HG02642 (cell line): ENCODE measurements around the gene UBL7.
"Not testable (repeated sequence)": the region's sequence is repeated elsewhere in the genome, so short reads cannot be mapped to it uniquely, and the experiment has no call there.

Source experiments
- ATAC-seq: cut with Tn5 transposase; IDR thresholded peaks from one replicate; pipeline ENCODE4 v1.9.1; 2021; ENCODE audit warnings: mild to moderate bottlenecking; ENCODE audit not compliant: unreplicated experiment, poor library complexity

The UBL7 gene

DNA sequence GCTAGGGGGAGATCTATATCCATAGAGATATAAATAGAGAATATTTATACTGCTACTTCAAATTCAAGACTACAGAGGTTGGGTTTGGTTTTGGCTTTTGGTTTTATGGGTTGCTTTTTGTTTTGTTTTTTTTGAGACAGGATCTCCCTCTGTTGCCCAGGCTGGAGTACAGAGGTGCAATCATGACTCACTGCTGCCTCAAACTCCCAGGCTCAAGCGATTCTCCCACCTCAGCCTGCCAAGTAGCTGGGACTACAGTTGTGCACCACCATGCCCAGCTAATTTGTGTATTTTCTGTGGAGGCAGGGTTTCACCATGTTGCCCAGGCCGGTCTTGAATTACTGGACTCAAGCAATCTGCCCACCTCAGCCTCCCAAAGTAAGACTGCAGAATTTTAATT lies 3.9 kb upstream of the UBL7 start:
- no peak for ATAC-seq

DNA sequence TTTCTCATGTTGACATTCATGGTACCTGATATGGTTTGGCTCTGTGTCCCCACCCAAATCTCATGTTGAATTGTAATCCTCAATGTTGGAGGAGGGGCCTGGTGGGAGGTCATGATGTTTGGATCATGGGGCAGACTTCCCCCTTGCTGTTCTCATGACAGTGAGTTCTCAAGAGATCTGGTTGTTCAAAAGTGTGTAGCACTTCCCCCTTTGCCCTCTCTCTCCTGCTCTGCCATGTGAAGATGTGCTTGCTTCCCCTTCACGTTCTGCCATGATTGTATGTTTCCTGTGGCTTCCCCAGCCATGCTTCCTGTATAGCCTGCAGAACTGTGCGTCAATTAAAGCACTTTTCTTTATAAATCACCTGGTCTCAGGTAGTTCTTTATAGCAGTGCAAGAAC lies 3.3 kb upstream of the UBL7 start:
- ATAC-seq = no peak

DNA sequence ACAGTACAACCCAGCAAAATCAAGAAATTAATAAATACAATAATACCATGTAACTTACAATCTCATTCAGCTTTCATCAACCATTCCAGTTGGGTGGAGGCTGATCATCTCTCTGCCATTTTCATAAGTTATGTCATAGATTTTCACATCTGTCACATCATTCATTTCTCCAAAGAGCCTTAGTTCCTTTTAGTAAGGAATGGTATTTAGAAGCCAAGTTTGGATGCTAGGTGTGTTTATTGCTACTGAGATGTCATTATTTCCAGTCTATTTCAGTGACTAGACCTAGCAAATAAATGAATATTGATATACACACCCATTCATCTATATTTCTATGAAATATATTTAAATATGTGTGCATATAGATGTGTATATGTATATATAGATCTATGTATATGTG lies 2.7 kb upstream of the UBL7 start:
- ATAC-seq = no peak

DNA sequence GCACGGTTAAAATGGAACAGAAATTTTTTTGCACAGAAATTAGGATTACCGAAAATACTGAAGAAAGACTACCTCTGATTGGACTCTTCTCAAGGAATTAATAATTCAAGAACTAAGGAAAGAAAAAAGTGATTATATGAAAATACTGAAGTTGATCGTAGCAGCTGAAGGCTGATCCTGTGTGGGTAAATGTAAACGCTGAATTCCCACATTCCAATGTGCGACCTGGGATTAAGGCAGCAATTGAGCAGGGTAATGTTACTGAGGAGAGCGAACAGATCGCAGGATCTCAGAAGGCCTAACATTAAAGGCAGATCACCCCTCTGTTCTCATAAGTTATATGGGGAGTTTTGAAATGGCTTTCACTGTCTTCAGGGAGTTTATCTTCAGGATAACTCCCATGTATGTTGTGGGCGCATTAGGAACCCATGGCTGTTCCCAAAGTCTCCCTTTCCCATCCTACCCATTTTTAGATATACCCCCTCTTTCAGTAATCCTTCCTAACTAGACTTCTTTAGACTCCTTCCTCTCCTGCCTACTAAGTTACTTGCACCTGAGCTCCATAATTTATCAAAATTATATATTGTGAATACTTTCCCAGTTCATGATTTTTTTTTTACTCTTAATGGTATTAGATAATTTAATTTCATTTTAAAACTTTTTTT lies 1.0 kb upstream of the UBL7 start:
- no peak for ATAC-seq

DNA sequence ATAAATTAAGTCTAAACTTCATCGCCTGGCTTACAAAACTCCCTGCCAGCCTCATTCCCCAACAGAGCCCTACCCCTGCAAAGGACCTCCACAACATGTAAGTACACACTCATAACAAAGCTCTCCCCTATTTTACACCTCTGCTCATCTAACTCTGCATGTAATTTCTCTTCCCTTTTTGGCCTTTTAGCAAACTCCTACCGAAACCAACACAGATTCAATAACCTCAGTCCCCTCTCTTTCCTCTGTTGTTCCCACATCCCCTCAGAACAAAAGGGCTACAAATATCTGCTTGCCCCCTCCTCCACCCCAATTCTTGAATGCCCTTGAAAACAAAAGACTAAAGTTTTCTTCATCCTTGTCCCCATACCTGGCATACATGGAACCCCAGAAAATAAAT lies 662 bp downstream of the UBL7 start:
- no peak for ATAC-seq

DNA sequence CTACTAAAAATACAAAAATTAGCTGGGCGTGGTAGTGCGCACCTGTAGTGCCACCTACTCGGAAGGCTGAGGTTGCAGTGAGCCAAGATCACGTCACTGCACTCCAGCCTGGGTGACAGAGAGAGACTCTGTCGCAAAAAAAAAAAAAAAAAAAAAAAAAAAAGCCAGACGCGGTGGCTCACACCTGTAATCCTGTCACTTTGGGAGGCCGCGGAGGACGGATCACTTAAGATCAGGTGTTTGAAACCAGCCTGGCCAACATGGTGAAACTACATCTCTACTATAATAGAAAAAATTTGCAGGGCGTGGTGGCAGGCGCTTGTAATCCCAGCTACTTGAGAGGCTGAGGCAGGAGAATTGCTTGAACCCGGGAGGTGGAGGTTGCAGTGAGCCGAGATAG lies 1.2 kb downstream of the UBL7 start:
- not testable (repeated sequence) for ATAC-seq

DNA sequence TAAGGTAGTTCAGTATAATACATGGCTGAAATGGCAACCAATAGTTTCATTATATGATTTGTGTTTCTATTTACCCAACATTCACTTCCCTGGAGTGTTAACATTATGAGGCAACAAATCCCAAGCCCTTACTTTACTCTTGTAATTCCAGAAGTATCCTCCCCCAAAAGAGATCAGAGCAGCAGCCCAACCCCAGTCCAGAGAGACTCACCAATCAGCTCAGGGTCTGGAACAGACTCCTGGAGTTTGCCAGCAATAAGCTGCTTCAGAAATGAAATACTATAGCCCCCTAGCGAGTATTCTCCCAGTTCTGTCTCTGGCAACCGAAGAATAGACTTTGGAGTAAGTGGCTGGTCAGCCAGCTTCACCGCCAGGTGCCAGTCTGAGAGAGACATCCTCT lies 2.5 kb downstream of the UBL7 start:
- ATAC-seq = no peak

DNA sequence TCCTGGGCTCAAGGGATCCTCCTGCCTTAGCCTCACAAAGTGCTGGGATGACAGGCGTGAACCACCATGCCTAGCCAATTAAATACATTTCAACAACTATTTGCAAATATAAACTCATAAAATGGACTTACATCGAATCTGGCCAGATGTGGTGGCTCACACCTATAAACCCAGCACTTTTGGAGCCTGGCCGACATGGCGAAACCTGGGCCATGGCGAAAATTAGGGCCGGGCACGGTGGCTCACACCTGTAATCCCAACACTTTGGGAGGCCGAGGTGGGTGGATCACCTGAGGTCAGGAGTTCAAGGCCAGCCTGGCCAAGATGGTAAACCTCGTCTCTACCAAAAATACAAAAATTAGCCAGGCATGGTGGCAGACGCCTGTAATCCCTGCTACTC lies 3.9 kb downstream of the UBL7 start:
- ATAC-seq = not testable (repeated sequence)

DNA sequence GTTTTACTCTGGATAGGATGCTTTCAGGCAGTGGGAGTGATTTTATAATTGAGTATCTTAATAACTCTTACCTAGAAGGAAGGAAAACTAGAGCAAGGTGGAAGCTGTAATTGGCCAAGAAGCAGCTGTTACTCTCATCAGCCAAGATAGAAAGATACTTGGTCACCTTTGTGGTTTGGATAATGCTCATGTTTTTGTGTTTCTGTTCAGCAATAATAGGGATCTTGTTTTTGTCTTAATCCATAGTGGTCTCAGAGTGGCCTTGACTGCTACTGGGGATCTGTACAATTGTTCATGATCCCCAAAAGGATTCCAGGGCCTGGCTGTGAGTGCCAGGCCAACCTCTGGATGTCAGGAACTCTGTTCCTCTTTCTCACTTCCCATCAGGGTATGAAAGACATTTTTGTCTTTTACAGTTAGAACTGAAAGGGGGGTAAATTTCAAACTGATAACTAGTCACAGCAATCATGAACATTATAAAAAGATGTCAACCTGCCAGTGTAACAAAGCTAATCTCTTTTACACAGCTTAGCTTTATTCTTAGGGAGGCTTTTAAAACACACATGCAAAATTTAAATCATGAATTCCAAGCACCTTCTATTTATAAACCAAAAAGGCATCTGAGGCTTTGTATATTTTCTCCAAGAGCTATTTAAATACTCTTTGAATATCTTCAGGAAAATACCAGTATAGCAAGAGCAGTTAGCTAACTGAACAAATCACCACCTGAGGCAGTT lies 6.0 kb downstream of the UBL7 start:
- no peak for ATAC-seq

DNA sequence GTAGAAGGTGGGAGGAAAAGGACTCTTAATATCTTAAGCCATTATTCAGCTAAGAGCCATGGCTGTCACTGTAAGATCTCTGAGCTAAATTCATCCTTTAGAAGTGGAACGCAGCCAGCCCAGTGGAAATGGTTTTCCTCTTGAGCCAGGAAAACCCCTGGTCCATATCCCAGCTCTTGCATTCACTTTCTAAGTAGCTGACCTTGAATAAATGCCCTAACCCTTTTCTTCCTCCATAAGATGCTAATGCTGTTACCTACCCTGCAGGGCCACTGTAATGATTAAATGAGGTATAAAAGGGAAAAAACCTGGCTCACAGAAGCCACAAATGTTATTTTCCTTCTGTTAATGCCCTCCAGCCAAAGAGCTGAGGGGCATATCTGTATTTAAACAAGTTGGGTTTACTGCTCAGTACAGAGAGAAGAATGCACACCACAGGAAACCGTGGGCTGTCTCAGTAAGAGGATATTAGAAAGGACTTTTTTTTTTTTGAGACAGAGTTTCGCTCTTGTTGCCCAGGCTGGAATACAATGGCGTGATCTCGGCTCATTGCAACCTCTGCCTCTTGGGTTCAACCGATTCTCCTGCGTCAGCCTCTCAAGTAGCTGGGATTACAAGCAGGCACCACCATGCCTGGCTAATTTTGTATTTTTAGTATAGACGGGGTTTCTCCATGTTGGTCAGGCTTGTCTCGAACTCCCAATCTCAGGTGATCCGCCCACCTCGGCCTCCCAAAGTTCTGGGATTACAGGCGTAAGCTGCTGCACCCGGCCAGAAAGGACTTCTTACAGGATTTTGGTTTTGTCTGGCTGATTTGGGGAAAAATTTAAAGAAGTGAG lies 6.8 kb downstream of the UBL7 start:
- no peak for ATAC-seq

DNA sequence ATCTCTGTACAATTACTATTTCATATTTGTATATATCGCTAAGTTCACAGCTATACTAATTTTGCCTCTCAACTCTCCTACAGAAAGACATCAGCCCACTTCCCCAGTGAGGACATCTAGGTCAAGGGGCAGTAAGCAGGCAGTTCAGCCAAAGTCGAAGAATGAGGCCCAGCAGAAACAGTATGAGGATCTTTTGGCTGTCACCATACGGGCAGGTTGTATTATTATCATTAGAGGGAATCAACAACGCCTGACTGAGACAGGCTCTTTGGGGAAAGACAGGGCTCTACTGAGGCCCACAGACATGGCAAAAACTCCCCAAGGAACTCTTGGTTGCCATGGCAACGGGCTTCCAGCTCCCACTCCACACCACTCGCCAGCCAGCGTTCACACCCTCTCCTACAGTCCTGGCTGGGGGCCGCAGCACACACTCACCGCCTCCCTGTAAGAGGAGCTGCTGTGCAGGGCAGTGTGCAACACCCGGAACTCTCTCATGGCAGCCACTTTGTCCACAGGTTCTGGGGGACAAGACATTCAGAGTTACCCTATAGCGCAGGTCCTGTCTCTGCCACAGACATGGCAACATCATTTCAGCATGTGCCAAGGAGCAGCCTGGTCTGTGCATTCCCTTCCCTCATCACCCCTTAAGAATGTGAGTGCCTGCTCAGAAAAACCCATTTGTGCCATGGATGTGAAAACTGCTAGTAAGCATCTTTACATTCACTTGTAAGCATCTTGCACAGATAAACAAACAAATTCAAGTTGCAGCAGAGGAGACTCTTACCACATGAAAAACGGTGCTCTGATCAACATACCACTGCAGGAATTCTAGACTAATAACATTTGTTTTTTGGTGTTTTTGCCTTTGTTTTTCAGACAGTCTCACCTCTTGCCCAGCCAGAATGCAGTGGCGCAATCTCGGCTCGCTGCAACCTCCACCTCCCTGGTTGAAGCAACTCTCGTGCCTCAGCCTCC lies 8.8 kb downstream of the UBL7 start:
- ATAC-seq = no peak

DNA sequence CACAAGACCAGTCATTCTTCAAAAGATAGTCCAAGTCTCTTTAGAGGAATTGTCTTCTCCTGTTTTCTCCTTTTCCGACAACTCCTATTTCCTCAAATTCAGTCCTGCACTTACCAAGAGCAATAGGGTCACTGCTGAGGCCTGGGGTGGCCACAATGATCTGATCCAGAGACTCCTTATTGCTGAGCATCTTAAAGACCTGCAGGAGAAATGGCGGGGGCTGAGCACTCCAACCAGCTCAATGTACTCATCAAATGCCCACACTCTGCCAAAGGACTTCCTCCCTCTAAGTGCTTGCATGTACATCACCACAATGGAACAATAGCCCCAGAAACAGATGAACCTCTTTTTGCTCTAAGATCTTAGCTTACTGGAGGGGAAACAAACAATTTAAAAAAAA lies 9.6 kb downstream of the UBL7 start:
- ATAC-seq = no peak

DNA sequence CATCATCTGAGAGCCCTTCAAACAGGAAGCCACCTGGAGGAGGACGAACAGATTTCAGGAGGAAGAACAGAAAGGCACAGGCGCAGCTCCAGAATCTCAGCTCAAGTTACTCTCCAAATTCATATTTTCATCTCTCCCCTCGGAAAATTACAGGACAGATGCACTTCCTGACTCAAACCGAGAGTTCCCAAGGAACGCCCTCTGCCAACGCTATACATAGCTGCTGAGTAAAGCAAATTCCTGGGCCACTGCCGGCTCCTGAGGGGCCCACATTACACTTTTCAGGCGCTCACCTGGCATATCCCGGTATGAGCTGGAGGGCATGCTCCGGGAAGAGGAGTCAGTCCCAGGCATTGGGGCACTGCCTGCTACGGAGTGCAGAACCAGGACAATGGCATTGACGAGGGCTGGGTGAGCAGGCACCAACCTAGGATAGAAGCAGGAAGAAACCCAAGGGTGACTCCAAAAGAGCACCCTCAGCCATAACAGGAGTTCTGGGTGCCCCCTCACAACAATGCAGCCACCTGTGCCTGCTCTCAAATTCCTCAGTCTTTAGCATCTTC lies 11.2 kb downstream of the UBL7 start:
- ATAC-seq = no peak

DNA sequence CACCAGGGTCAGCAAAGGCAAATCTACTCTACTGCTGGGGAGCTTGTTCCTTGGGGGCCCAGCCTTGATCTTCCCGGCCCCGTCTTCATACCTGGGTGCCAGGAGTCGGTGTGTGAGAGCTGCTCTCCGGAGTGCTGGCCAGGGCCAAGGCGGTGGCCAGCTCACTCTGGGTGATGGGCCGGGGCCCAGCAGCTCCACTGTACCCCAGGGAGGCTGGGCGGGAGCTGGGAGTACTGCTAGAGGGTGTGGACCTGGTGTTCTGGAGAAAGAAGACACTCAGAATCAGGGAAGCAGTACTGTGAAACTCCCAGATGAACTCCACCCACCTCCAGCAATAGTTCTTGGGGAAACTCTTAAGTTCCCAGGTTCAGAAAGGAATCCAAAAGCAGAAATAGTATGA lies 11.9 kb downstream of the UBL7 start:
- no peak for ATAC-seq

DNA sequence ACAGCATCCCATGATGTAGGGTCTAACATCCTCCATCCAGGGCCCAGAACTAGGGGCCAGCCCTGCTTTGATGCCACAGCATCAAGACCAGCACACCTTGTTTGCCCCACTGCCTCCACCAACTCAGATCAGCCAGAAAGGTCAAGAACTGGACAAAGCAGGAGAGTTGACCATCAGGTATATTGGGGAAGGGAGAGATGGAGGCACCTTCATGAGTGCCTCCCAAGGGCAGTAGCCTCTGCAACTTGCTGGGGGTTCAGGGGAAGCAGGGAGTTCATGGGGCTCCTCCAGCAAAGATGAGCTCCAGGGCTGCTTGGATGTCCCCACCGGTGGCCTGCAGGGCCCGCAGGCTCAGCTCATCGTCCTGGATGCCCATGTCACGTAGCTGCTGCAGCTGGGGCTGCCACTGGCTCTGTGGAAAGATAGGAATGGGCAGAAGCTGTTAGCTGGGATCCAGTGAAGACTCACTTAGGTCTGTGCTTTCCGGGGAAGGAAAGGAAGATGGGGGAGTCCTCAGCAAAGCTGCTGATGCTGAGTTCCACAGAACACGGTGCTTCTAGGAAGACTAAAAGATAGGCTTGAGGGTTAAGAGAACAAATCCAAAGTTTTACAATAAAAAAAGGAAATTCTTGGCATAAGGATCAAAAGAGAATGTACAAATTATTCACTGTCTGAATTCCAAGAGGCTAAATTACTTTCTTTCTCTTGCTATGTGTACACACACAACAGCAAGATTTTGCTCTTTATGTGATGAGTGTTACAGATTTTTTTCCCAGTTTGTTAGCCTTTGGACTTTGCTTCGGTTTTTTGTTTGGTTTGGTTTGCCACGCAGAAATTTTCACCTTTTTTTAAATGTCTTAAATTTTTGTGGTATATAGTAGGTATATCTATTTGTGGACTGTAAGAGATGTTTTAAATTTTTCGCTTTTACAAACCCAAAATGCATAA lies 14.9 kb downstream of the UBL7 start:
- no peak for ATAC-seq

DNA sequence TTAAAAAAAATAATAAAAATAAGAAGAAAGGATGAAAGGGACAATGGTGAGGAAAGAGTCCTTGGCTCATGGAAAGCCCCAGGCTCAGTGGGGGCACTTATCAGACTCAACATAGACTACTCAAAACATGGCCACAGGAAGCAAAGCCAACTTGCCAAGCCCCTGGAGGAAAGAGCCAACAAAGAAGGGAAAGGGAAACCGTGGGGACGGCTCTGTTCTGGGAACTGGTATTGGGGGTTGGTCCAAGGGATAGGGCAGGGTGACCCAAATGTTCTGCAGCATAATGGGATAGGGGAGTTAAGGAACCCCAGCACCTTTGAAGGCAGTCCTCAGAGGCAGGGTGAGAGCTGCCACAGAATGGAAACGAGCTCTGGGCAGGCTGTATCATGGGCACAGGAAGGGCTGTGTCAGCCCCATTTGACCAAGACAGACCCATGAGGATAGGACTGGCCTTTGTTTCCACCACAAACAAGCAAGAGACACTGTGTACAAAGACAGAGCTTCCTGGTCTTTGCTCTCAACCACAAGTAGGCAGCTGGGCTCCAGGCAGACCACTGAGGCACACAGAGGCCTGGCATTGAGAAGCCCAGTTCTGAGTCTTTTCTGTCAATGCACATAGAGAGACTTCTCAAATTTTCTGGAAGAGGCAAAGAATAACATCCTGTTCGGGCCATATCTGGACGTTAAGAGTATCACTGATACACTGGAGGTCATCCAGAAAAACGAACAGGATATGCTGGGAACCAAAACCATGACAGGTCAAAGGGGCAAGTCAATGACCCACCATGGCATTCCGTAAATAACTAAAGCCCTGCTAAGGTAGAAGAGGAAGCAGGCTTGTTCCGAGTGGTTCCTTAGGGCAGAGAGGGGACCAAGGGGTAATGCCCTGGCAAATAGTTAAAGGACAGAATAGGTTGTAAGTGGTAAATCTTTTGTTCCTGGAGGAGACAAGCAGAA lies 16.6 kb downstream of the UBL7 start:
- ATAC-seq = no peak

DNA sequence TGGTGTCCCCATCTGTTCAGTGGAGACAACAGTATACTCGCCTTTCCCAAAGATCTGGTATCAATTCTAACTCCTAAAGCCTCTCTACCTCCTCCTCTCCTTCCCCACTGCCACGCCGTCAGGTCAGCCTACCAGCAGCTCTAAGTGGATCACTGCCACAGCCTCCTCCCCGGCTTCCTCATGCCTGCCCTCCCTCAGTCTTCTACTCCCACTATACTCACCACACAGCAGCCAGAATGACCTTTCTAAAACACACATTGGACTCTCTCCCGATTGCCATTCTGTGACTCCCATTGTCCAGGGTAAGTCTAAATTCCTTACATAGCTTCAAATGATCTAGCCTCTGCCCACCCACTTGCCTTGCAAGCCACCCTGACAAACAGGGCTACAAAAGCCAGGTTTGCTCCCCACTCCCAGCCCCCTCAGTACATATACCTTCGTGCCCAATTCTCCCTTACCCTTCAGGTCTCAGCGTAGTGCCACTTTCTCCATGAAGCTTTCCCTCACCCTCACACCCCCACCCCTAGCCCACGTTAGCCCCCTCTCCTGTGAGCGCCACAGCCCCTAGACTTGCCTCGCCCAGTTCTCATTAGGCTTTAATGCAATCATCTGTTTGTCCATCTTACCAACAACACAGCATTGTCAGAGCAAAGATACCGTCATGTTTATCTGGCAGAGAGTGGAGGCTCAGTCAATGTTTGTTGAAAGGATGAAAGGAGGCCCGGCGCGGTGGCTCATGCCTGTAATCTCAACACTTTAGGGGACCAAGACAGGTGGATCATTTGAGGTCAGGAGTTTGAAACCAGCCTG lies 17.7 kb downstream of the UBL7 start:
- no peak for ATAC-seq
